GM18505 (cell line): ENCODE results near the gene CLNK.
A peak's percentile ranks its signal among the peaks of the same experiment; 100 is the strongest.
"Not testable (repeated sequence)": the region's sequence is repeated elsewhere in the genome, so short reads cannot be mapped to it uniquely, and the experiment has no call there.

Experiments used
- ATAC-seq: cut with Tn5 transposase; IDR thresholded peaks from one replicate; pipeline ENCODE4 v1.9.1; 2021; ENCODE audit not compliant: unreplicated experiment
- POLR2A ChIP-seq: IDR thresholded peaks from 4 replicates; pipeline ENCODE4 v1.6.1; 2011; ENCODE audit warnings: borderline replicate concordance; ENCODE audit not compliant: insufficient read depth, insufficient read length; ENCODE audit errors: extremely low read depth

CLNK gene

GRCh38 chr4:10581022-10581421 lies 103.5 kb downstream of the CLNK start:
- no peak for ATAC-seq
- no peak for TF ChIP-seq POLR2A

DNA sequence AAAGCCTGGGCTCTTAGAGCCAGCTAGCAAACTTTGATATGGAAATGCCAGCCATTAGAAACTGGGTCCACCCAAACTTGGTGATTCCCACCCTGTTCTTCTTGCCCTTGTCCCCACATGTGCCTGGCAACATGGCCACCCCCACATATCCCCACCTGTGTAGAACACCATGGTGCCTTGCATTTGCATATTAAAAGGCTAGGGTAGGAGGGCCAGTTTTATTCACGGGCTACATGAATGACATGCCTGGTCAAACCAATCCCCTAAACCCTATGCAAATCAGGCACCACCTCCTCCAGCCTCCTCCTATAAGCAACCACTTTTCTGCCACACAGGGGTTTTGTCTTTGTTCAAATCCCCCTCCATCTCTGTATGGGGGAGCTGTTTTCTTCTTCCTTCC lies 104.9 kb downstream of the CLNK start:
- TF ChIP-seq POLR2A = no peak
- ATAC-seq = no peak

DNA sequence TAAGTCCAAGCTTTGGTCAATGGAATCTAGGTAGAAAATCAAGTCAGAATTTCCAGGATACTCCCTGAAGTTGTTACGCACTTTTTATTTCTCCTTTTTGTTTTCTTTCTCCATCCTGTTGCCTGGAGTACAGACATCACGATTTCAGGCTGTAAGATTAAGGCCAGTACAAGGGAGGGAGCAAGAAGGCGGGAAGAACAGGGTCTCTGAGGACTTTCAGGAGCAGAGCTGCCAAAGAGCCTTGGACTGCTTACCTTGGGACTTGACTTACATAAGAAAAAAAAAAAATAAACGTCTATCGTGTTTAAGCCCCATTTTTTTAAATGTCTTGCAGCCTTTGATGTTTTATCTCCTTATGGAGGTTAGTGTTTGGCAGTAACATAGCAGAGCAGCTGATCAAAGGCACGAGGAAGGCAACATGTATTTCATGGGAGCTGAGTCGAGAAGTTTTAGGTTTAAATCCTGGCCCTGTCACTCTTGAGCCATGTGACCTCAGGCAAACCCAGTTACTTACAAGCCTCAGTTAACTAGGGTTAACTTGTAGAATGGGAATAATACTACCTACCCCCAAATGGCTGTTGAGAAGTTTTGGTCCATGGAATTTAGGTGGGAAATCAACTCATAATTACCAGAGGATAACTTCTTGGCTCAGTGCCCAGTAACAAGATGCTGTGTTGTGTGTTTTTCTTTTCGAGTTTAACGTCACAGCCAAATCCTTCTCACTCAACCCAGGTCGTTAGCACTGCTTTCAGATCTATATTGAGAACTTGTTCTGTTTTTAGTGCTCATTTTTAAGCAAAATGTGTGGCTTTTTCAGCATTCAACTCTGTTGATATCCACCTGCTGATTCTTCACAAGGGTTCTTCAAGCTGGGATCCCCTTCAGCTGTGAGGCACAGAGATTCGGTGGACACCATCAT lies 106.8 kb downstream of the CLNK start:
- TF ChIP-seq POLR2A = no peak
- no peak for ATAC-seq

DNA sequence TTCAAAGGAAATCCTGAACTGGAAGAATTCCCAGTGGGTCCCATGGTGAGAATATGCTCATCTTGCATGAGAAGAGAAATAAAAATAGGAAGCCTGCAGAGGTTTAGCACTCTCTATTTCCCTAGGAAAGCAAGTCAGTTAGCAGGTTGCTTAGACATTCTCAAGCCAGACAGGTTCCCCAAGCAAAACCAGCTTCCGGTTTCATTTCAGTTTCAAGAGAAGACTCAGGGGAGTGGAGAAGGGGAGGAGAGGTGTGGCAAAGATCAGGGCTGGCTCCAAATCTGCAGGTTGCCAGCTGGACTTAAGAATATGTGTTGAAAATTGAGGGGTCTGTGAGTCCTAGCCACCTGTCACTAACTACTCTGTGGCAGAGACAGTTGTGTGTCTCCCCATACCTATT lies 107.5 kb downstream of the CLNK start:
- ATAC-seq = peak; percentile 83
- TF ChIP-seq POLR2A = no peak

GRCh38 chr4:10576236-10576635 lies 108.3 kb downstream of the CLNK start:
- no peak for ATAC-seq
- no peak for TF ChIP-seq POLR2A

DNA sequence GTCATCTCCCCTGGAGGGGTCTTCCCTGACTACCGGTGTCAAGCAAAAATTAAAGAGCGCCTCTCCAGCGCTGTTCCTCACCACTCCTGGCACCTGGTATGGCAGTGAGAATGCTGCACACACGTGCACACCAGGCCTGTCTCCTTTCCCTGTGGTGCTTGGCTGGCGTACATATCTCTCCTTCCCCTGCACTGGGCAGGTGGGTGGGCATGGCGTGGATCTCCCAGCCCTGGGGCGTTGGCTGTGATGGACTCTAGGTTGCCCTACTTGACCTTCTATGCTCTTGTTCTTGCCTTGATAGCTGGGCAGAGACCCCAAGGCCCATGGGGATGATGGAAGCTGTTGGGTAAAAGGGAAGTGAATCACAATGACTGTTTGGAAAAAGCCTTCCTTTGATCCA lies 109.2 kb downstream of the CLNK start:
- no peak for ATAC-seq
- TF ChIP-seq POLR2A = no peak

DNA sequence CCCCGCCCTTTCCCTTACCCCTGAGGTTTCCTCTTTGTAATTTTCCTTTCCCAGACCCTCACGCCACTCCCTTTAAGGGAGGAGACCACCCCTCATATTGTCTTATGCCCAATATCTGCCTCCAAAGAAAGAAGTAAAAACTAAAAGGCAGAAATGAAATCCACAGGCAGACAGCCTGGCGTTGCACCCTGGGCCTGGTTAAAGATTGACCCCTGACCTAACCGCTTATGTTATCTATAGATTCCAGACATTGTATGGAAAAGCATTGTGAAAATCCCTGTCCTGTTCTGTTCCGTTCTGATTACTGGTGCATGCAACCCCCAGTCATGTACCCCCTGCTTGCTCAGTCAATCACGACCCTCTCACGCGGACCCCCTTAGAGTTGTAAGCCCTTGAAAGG lies 110.0 kb downstream of the CLNK start:
- not testable (repeated sequence) for ATAC-seq

DNA sequence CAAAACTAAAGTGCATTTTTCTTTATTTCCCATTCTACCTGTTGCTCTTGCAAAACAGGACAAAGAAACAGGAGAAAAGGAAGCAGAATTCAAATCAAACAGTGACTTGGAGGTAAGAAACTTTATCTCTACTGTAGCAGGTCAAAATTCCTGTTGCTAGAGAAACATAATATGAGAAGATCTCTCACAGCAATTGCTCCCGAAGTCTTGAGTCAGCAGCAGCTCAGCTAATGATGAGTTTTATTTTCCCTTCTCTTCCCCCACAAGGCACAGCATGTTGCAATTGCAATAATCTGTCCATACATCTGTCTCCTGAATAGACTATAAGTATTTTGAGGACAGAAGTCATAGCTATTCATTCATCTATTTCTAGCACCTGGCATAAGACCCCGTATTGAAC lies 112.7 kb downstream of the CLNK start:
- TF ChIP-seq POLR2A = no peak

GRCh38 chr4:10569491-10569890 lies 115.1 kb downstream of the CLNK start:
- ATAC-seq = no peak
- no peak for TF ChIP-seq POLR2A

More for the DNA sequence above, 112.7 kb downstream of the CLNK start:
- ATAC-seq = no peak

DNA sequence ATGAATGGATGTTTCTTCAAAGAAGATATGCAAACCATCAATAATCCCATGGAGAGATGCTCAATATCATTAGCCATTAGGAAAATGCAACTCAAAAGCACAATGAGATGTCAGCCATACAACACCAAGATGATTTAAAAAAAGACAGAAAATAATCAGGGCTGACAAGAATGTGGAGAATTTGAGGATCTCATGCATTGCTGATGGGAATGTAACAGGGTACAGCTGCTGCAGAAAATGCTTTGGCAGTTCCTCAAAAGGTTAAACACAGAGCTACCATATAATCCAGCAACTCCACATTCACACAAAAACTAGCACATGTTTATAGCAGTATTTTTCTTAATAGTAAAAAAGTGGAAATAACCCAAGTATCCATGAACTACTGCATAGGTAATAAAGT lies 116.8 kb downstream of the CLNK start:
- no peak for TF ChIP-seq POLR2A

DNA sequence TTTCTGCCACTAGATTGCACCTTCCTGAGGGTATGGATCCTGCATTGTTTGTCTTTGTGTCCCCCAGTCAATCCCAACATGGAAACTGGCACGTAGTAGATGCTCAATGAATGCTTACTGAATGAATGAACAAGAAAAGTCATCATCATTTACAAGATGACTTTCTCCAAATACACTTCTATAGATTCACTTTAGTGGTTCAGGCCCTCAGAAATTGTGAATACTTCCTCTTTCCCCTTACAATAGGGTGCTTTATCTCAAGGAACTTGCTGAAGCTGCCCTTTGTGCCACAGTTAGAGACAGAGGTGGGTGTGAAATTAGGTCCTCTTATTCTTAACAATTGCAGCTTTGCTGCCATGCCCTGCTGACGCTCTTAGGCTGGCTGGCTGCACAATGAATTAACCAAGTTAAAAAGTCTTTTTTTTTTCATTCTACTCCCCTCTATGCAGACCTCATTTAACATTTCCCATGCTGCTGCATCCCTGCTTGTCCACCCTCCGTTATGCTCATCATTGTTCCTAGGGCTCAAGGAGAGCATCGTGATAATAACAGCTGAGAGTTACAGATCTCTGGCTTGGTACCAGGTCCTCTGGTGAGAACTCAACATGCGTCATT lies 119.3 kb downstream of the CLNK start:
- no peak for ATAC-seq
- no peak for TF ChIP-seq POLR2A

More for the DNA sequence above, 116.8 kb downstream of the CLNK start:
- no peak for ATAC-seq

- ATAC-seq = peak; percentile 86
- no peak for TF ChIP-seq POLR2A
Observed at GRCh38 chr4:10554694-10555093, 129.9 kb downstream of the CLNK start.

DNA sequence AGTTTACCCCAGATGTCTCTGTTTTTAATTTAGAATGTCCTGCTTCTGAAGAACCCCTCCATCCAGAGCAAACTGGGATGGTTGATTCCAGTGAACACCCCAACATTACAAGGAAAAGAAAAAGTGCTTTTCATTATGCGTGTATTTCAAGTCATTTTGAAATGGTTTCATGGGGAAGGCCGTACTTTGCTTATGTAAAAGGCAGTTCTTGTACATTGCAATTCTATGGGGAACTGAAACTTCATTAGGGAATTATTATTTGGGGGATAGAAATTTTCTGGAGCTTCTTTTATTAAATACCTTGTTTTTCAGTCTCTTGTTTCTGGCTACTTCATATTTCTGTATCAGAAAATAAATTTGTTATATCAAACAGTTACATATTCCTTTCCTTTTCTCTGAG lies 130.4 kb downstream of the CLNK start:
- TF ChIP-seq POLR2A = no peak
- no peak for ATAC-seq

DNA sequence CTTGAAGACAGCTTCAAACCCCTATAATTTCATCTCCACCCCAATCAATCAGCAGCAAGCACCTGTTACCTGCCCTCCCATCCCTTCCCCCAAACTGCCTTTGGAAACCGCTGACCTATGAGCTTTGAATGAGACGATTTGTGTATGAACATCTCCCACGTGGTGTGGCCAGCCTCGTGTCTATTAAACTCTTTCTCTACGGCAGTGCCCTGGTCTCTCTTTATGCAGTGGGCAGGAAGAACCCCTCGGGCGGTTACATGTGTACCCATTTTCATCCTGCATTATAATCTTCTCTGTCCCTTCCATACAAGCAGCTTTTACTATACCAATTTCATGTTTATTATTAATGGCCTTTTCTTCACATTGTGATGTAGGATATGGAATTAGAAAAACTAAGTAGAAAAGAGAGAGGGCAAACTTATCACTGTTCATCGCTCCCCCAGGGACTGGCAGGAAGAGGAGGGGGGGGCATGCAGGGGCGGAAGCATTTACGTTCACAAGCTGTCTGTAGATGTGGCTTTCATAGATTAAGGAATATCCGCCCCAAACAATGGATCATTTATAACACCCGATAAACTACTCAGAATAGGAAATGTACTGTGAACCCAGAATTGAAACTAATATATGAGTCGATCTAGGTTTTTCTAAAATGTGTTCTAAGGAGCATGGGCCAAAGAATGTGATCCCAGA lies 131.8 kb downstream of the CLNK start:
- no peak for ATAC-seq
- TF ChIP-seq POLR2A = no peak

GRCh38 chr4:10535912-10536311 lies 148.7 kb downstream of the CLNK start:
- peak; percentile 59 for ATAC-seq
- TF ChIP-seq POLR2A = no peak

DNA sequence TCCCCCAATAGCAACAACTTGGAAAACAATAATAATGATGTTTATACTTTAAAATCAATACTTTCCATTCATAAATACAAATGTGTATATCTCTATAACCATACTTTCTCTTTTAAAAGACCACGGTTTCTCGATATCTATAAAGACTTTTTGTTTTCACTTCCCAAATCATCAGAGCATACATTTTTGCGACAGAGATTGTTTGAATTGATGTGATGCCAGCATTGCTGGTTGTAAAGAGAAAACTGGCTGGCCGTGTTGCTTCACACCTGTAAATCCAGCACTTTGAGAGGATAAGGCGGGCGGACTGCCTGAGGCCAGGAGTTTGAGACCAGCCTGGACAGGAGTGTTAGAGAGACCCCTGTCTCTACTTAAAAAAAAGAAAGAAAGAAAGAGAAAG lies 149.7 kb downstream of the CLNK start:
- TF ChIP-seq POLR2A = no peak
- peak; percentile 74 for ATAC-seq
